HEK293 (cell line): ENCODE data around the gene AGAP3.

Experiments used
- CTCF ChIA-PET: fragments of 350-600 bp; formaldehyde crosslinking; extraction: SDS; loops from one replicate; lab custom pipeline; 2021; ENCODE audit warnings: antibody characterized with exemption; lab: Yijun Ruan, JAX
- POLR2A ChIA-PET: fragments of 300-600 bp; formaldehyde crosslinking; extraction: SDS; loops from one replicate; lab custom pipeline; 2020; ENCODE audit warnings: antibody characterized with exemption, inconsistent platforms; lab: Yijun Ruan, JAX
- H3K27ac ChIP-seq: fragments of 200-500 bp; sonication (Bioruptor generic); 2 replicates; pipeline ENCODE4 v1.5.1; 2014; ENCODE audit warnings: low read depth, low read length, control low read depth, inconsistent platforms; ENCODE audit errors: extremely low read depth
- H3K36me3 ChIP-seq, 2 experiments: fragments of 200-500 bp in 1 of 2; sonication (Bioruptor generic) in 1 of 2; 1 replicate in 1 of 2; 2 replicates in 1 of 2; pipeline ENCODE4 v1.5.1; 2014 to 2017; ENCODE audit warnings: inconsistent platforms in 2 of 2, low read length in 2 of 2; ENCODE audit not compliant: control insufficient read depth in 2 of 2, insufficient read depth in 1 of 2
- H3K4me1 ChIP-seq: fragments of 200-500 bp; sonication (Bioruptor generic); 2 replicates; pipeline ENCODE4 v1.5.1; 2014; ENCODE audit warnings: mild to moderate bottlenecking, low read length, inconsistent platforms; ENCODE audit not compliant: control insufficient read depth, insufficient read depth
- H3K4me3 ChIP-seq: 2 replicates; pipeline ENCODE4 v1.5.1; 2011; ENCODE audit warnings: low read depth, mild to moderate bottlenecking, control low read depth, low read length, moderate library complexity
- H3K9me3 ChIP-seq: fragments of 200-500 bp; sonication (Bioruptor generic); 2 replicates; pipeline ENCODE4 v1.5.1; 2014; ENCODE audit warnings: low read depth, low read length, inconsistent platforms; ENCODE audit not compliant: control insufficient read depth, insufficient read depth
- BCL11A ChIP-seq: fragments of 450-650 bp; formaldehyde crosslinking; IDR thresholded peaks from 2 replicates; pipeline ENCODE4 v1.5.1; 2016; ENCODE audit warnings: low read depth, missing biosample characterization, missing genetic modification characterization
- KLF17 ChIP-seq: fragments of 450-650 bp; formaldehyde crosslinking; IDR thresholded peaks from 2 replicates; pipeline ENCODE4 v1.5.1; 2016; ENCODE audit warnings: missing biosample characterization, missing genetic modification characterization
- KLF9 ChIP-seq: fragments of 450-650 bp; formaldehyde crosslinking; IDR thresholded peaks from 2 replicates; pipeline ENCODE4 v1.5.1; 2016; ENCODE audit warnings: missing biosample characterization, missing genetic modification characterization, low read depth
- SCRT2 ChIP-seq: fragments of 450-650 bp; formaldehyde crosslinking; IDR thresholded peaks from 2 replicates; pipeline ENCODE4 v1.5.1; 2016; ENCODE audit warnings: missing biosample characterization, missing genetic modification characterization
- ZNF155 ChIP-seq: fragments of 450-650 bp; formaldehyde crosslinking; IDR thresholded peaks from 2 replicates; pipeline ENCODE4 v1.5.1; 2016; ENCODE audit warnings: missing biosample characterization, missing genetic modification characterization
- ZNF18 ChIP-seq: fragments of 450-650 bp; formaldehyde crosslinking; IDR thresholded peaks from 2 replicates; pipeline ENCODE4 v1.5.1; 2016; ENCODE audit warnings: missing biosample characterization, missing genetic modification characterization
- ZNF19 ChIP-seq: fragments of 450-650 bp; formaldehyde crosslinking; IDR thresholded peaks from 2 replicates; pipeline ENCODE4; 2016; ENCODE audit warnings: missing biosample characterization, missing genetic modification characterization, low read depth
- ZNF214 ChIP-seq: fragments of 450-650 bp; formaldehyde crosslinking; IDR thresholded peaks from 2 replicates; pipeline ENCODE4 v1.5.1; 2017; ENCODE audit warnings: missing biosample characterization, mild to moderate bottlenecking, missing genetic modification characterization, borderline replicate concordance
- ZNF449 ChIP-seq: fragments of 450-650 bp; formaldehyde crosslinking; IDR thresholded peaks from 2 replicates; pipeline ENCODE4 v1.5.1; 2017; ENCODE audit warnings: missing biosample characterization, mild to moderate bottlenecking, missing genetic modification characterization, moderate library complexity
- ZNF544 ChIP-seq: fragments of 450-650 bp; formaldehyde crosslinking; IDR thresholded peaks from 2 replicates; pipeline ENCODE4 v1.5.0; 2017; ENCODE audit warnings: missing biosample characterization, missing genetic modification characterization
- ZNF548 ChIP-seq: fragments of 450-650 bp; formaldehyde crosslinking; IDR thresholded peaks from 2 replicates; pipeline ENCODE4 v1.5.1; 2016; ENCODE audit warnings: missing biosample characterization, missing genetic modification characterization
- ZNF558 ChIP-seq: fragments of 450-650 bp; formaldehyde crosslinking; IDR thresholded peaks from 2 replicates; pipeline ENCODE4 v1.5.1; 2016; ENCODE audit warnings: missing biosample characterization, missing genetic modification characterization
- ZNF670 ChIP-seq: fragments of 450-650 bp; formaldehyde crosslinking; IDR thresholded peaks from 2 replicates; pipeline ENCODE4 v1.5.1; 2016; ENCODE audit warnings: missing biosample characterization, missing genetic modification characterization, low read depth
- TF ChIP-seq, protein P1 (sequence below): fragments of 450-650 bp; formaldehyde crosslinking; IDR thresholded peaks from 2 replicates; pipeline ENCODE4 v1.5.1; 2016; ENCODE audit warnings: missing biosample characterization, missing genetic modification characterization

Gene AGAP3

GRCh38 chr7:151129960-151130591 lies 43.8 kb downstream of the AGAP3 start:
- Histone ChIP-seq H3K4me1 (no peaks in the 10 kb centered on the region), H3K27ac (no peak overlapping the region), H3K9me3 (no peaks in the 10 kb centered on the region), H3K36me3 (peaks cover 0 to 93% of the 10 kb centered on the region in 2 experiments; a peak in 1 of 3 replicates)
- POLR2A ChIA-PET: no interaction called here
- CTCF ChIA-PET: interaction anchor here (0.7 to 1.5 kb wide), 4 partner anchors 9 to 93 kb away, joined by 3 to 5 read pairs (median 3); no protein-coding TSS in a partner anchor
- TF ChIP-seq ZNF18 (tag by site-specific recombination) (no peak), SCRT2 (tag by site-specific recombination) (peak; percentile 64; the same call in 1 of the 2 replicates), ZNF670 (tag by site-specific recombination) (no peak), KLF9 (tag by site-specific recombination) (no peak)
- TF ChIP-seq, protein P1, sequence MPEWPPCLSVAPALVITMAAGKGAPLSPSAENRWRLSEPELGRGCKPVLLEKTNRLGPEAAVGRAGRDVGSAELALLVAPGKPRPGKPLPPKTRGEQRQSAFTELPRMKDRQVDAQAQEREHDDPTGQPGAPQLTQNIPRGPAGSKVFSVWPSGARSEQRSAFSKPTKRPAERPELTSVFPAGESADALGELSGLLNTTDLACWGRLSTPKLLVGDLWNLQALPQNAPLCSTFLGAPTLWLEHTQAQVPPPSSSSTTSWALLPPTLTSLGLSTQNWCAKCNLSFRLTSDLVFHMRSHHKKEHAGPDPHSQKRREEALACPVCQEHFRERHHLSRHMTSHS (tag by site-specific recombination): no peak
- TF ChIP-seq, all 188 proteins: peak for 1
- H3K4me3 ChIP-seq: no peak overlapping the region

DNA sequence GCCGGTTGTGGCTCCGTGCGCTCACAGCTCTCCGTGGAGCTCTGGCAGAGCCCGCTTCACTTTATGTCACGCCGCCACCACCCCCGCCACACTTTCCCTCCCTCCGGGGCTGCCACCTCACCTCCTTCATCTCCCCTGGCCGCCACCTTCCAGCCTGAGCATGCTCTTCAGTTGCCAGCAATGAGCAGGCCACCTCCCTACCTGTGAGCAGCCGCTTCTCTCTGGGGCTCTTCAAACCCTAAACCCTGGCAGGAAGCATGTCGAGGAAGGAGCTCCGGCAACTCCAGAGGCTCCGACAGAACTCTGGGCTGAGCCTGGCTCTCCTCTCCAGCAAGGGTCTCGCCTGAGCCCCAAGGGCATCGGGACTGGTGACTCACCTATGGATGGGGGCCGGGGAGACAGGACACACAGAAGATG lies 44.5 kb downstream of the AGAP3 start:
- H3K9me3 ChIP-seq: no peaks in the 10 kb centered on the region
- peaks cover 0 to 93% of the 10 kb centered on the region in 2 experiments; a peak in 1 of 3 replicates for H3K36me3 ChIP-seq
- no peak overlapping the region for H3K27ac ChIP-seq
- no peaks in the 10 kb centered on the region for H3K4me1 ChIP-seq
- POLR2A ChIA-PET: no interaction called here
- CTCF ChIA-PET: interaction anchor here (1.5 kb wide), 1 partner anchor 10 kb away, joined by 3 read pairs; no protein-coding TSS in a partner anchor
- no peak for TF ChIP-seq BCL11A (tag by site-specific recombination)
- no peak for TF ChIP-seq ZNF544 (tag by site-specific recombination)
- H3K4me3 ChIP-seq: no peak overlapping the region

- Histone ChIP-seq H3K36me3 (peaks cover 0 to 98% of the 10 kb centered on the region in 2 experiments; a peak in 1 of 3 replicates), H3K4me1 (no peaks in the 10 kb centered on the region), H3K4me3 (no peak overlapping the region), H3K27ac (no peak overlapping the region), H3K9me3 (no peaks in the 10 kb centered on the region)
- TF ChIP-seq KLF17 (tag by site-specific recombination) (no peak), ZNF214 (tag by site-specific recombination) (no peak), ZNF548 (tag by site-specific recombination) (no peak), ZNF558 (tag by site-specific recombination) (no peak), ZNF155 (tag by site-specific recombination) (no peak), ZNF449 (no peak), ZNF19 (tag by site-specific recombination) (no peak)
- ChIA-PET POLR2A (no interaction called here), CTCF (no interaction called here)
These were observed 44.9 kb downstream of the AGAP3 start for GRCh38 chr7:151131224-151131591.
